A549 (cell line): ENCODE data around the gene BAHCC1. TPM values are rescaled to one million over a fixed set of nuclear protein-coding genes. Genes with fewer than 3 reads are reported as not detected.

ENCODE experiments used
- ATAC-seq, 2 experiments: fragments of 200-7000 bp in 1 of 2; fragments of >200 bp in 1 of 2; cut with Nextera tagmentation in 1 of 2; cut with Tn5 transposase in 1 of 2; 3 replicates each; pipeline versions ENCODE4 v1.8.0 to v1.9.1; 2018 to 2020; ENCODE audit warnings: mild to moderate bottlenecking in 1 of 2, moderate library complexity in 1 of 2
- CTCF ChIA-PET: fragments of 300-600 bp; sonication (Branson Sonifier 250); formaldehyde crosslinking; extraction: SDS; loops from one replicate; lab custom pipeline; 2021; ENCODE audit warnings: antibody characterized with exemption, inconsistent platforms; lab: Yijun Ruan, JAX
- POLR2A ChIA-PET: fragments of 350-600 bp; formaldehyde crosslinking; extraction: SDS; loops from one replicate; lab custom pipeline; 2021; ENCODE audit warnings: antibody characterized with exemption, inconsistent platforms; lab: Yijun Ruan, JAX
- DNase-seq, 2 experiments: peaks; one replicate each; pipeline versions ENCODE4 v3.0.0 to v3.0.0-alpha.2; 2011 to 2016; ENCODE audit warnings: low read depth in 1 of 2, low spot score in 1 of 2
- FAIRE-seq: peaks from 2 replicates; lab custom pipeline; 2011; peaks lifted over from hg19 to GRCh38; lab: Jason Lieb, UNC
- H3K27ac ChIP-seq, 2 experiments: fragments of >200 bp; sonication (Bioruptor Twin); formaldehyde crosslinking; 3 replicates each; pipeline ENCODE4 v1.5.1; 2016 to 2017
- H3K4me1 ChIP-seq: fragments of >200 bp; sonication (Bioruptor Twin); formaldehyde crosslinking; 3 replicates; pipeline ENCODE4 v1.6.1; 2016
- H3K4me2 ChIP-seq: fragments of >200 bp; sonication (Bioruptor Twin); formaldehyde crosslinking; 3 replicates; pipeline ENCODE4 v1.6.1; 2016
- H3K4me3 ChIP-seq: fragments of >200 bp; sonication (Bioruptor Twin); formaldehyde crosslinking; 3 replicates; pipeline ENCODE4 v1.5.1; 2016
- H3K9me3 ChIP-seq: fragments of >200 bp; sonication (Bioruptor Twin); formaldehyde crosslinking; 3 replicates; pipeline ENCODE4 v1.6.1; 2016
- BHLHE40 ChIP-seq: IDR thresholded peaks from 2 replicates; pipeline ENCODE4 v1.6.1; 2012; ENCODE audit warnings: low read depth, low read length, inconsistent platforms
- CBX8 ChIP-seq: fragments of 200-600 bp; sonication (generic); IDR thresholded peaks from 2 replicates; pipeline ENCODE4 v1.6.1; 2016
- CEBPB ChIP-seq, 2 experiments: fragments of >200 bp in 1 of 2; sonication (Bioruptor Twin) in 1 of 2; formaldehyde crosslinking in 1 of 2; IDR thresholded peaks; 2 replicates each; pipeline ENCODE4 v1.6.1; 2012 to 2016
- CHD2 ChIP-seq: fragments of 150-350 bp; IDR thresholded peaks from 2 replicates; pipeline ENCODE4 v1.6.1; 2014; ENCODE audit warnings: low read length; ENCODE audit not compliant: partially characterized antibody
- CHD4 ChIP-seq: fragments of 200-600 bp; sonication (generic); IDR thresholded peaks from 2 replicates; pipeline ENCODE4 v1.6.1; 2016; ENCODE audit warnings: antibody characterized with exemption, mild to moderate bottlenecking, borderline replicate concordance
- EHF ChIP-seq: fragments of 250-450 bp; sonication (Bioruptor Pico); IDR thresholded peaks from 2 replicates; pipeline ENCODE4 v1.5.0; 2020; ENCODE audit warnings: mild to moderate bottlenecking
- EP300 ChIP-seq, 2 experiments: fragments of >200 bp; sonication (Bioruptor Twin); formaldehyde crosslinking; IDR thresholded peaks; 2 replicates in 1 of 2; 3 replicates in 1 of 2; pipeline ENCODE4 v1.6.1; 2016 to 2017
- FOSB ChIP-seq: fragments of 250-450 bp; sonication (Bioruptor Pico); IDR thresholded peaks from 2 replicates; pipeline ENCODE4 v1.5.0; 2020; ENCODE audit warnings: mild to moderate bottlenecking, moderate library complexity
- HDAC2 ChIP-seq: fragments of 200-600 bp; sonication (generic); IDR thresholded peaks from 2 replicates; pipeline ENCODE4 v1.6.1; 2016
- HOXB13 ChIP-seq: fragments of 250-450 bp; sonication (Bioruptor Pico); IDR thresholded peaks from 2 replicates; pipeline ENCODE4 v1.5.0; 2020; ENCODE audit warnings: low read depth, mild to moderate bottlenecking, moderate library complexity
- JUN ChIP-seq, 2 experiments: fragments of >200 bp; sonication (Bioruptor Twin); formaldehyde crosslinking; IDR thresholded peaks; 2 replicates in 1 of 2; 3 replicates in 1 of 2; pipeline ENCODE4 v1.6.1; 2016 to 2017
- MAFK ChIP-seq: fragments of 450-650 bp; IDR thresholded peaks from 2 replicates; pipeline ENCODE4 v1.6.1; 2014; ENCODE audit not compliant: partially characterized antibody
- MAZ ChIP-seq: fragments of 150-350 bp; IDR thresholded peaks from 2 replicates; pipeline ENCODE4 v1.6.1; 2014; ENCODE audit warnings: antibody characterized with exemption, low read depth, low read length, borderline replicate concordance
- PHF8 ChIP-seq: fragments of 200-600 bp; sonication (generic); IDR thresholded peaks from 2 replicates; pipeline ENCODE4 v1.6.1; 2016; ENCODE audit warnings: low read depth, mild to moderate bottlenecking, antibody characterized with exemption, moderate library complexity, borderline replicate concordance
- POLR2A ChIP-seq: IDR thresholded peaks from 2 replicates; pipeline ENCODE4 v1.6.1; 2012; ENCODE audit warnings: mild to moderate bottlenecking, low read length
- POLR2AphosphoS2 ChIP-seq: conservative IDR thresholded peaks from 2 replicates; pipeline ENCODE4 v1.6.1; 2012; ENCODE audit warnings: low read length, improper control_type of control experiment, inconsistent platforms
- RAD21 ChIP-seq, 2 experiments: fragments of >200 bp in 1 of 2; sonication (Bioruptor Twin) in 1 of 2; formaldehyde crosslinking in 1 of 2; IDR thresholded peaks in 1 of 2; conservative IDR thresholded peaks in 1 of 2; 2 replicates in 1 of 2; 3 replicates in 1 of 2; pipeline ENCODE4 v1.6.1; 2012 to 2018; ENCODE audit warnings: inconsistent platforms in 1 of 2
- SREBF2 ChIP-seq: fragments of 450-650 bp; IDR thresholded peaks from 2 replicates; pipeline ENCODE4 v1.6.1; 2014; ENCODE audit warnings: mild to moderate bottlenecking, moderate library complexity
- TFCP2L1 ChIP-seq: fragments of 250-450 bp; sonication (Bioruptor Pico); IDR thresholded peaks from 2 replicates; pipeline ENCODE4 v1.5.0; 2021; ENCODE audit warnings: mild to moderate bottlenecking
- ZNF302 ChIP-seq: fragments of 250-450 bp; sonication (Bioruptor Pico); IDR thresholded peaks from 2 replicates; pipeline ENCODE4 v1.9.0; 2021; ENCODE audit warnings: inconsistent platforms, mild to moderate bottlenecking, moderate library complexity
- ZSCAN20 ChIP-seq: fragments of 250-450 bp; sonication (Bioruptor Pico); IDR thresholded peaks from 2 replicates; pipeline ENCODE4 v1.8.0; 2022; ENCODE audit warnings: mild to moderate bottlenecking, moderate library complexity
- WGBS: methylation state at CpG from one replicate; pipeline ENCODE4 v1.1.6; 2017; ENCODE audit errors: missing lambda C conversion rate; 5-methylcytosine and 5-hydroxymethylcytosine counted together
- polyA plus RNA-seq, 4 experiments: library from polyadenylated mRNA; depleted of rRNA in 3 of 4; stranded (reverse); fragments of >200 nt; fragmentation: RNase III in 1 of 4; extraction: RNeasy Plus Mini Kit Qiagen cat#74134 plus additional on column Dnase treatment in 1 of 4; gene quantifications; 2 replicates in 3 of 4; 3 replicates in 1 of 4; pipeline ENCODE4 v1.2.3, GENCODE V29; 2011 to 2017
- TF ChIP-seq, protein P1 (sequence below): IDR thresholded peaks from 2 replicates; pipeline ENCODE4 v1.6.1; 2012
- TF ChIP-seq, protein P2 (sequence below): IDR thresholded peaks from 2 replicates; pipeline ENCODE4 v1.6.1; 2012; ENCODE audit warnings: low read depth, borderline replicate concordance
- TF ChIP-seq, protein P3 (sequence below): fragments of 250-450 bp; sonication (Bioruptor Pico); IDR thresholded peaks from 2 replicates; pipeline ENCODE4 v1.5.0; 2020; ENCODE audit warnings: low read depth, mild to moderate bottlenecking, moderate library complexity

The BAHCC1 gene
- polyA plus RNA-seq, 2 of the 4 experiments (the other 2 are of a cell fraction) = 2.6 to 5.8 TPM

DNA sequence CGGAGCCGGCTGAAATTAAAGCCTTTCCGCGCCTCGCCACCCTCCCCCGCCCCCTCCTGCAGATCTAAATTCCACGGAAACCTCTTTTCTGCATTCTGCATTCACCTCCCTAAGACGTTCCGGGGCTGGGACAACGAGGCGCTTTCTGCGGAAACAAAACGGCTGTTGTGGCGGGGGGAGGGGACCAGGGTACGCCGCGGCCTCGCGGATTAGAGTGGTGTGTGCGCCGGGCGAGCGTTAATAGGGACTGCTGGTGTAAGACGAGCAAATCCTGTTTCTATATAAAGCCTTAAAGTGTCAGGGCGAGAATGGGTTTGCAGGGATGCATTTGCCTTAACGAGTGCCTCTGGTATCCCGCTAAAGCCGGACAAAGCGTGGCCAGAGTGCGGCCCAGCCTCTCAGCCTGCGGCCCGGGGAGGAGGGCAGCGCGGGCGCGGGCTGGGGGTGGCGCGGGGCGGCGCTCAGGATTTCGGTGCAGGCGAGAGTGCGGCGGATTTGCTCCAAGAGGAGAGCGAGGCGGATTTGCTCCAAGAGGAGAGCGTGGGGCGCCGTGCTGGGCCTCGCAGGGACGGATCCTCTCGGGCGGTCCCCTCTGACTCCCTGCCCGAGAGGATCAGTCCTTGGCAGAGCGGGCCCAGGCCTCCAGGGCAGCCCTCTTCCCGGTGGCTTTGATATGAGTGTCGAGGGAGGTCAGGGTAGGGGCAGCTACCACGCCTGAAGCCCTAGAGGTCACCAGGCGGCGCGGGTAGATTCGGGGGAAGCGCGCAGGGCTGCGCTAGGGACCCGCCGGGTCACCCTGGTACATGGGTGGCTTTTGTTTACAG is 5.1 kb downstream of the BAHCC1 start:
- peak overlapping the region; percentile 92 for H3K4me2 ChIP-seq
- ChIA-PET CTCF (interaction anchor here (0.6 to 3.9 kb wide), 14 partner anchors 11 to 107 kb away, joined by 3 to 44 read pairs (median 8); partner anchors contain the start of gene SLC38A10), POLR2A (interaction anchor here (1.4 to 5.9 kb wide), 2 partner anchors 21 to 85 kb away, joined by 3 to 107 read pairs; no protein-coding TSS in a partner anchor)
- H3K27ac ChIP-seq = peak overlapping the region; percentile 94 to 98
- no peaks in the 10 kb centered on the region for H3K9me3 ChIP-seq
- peak in 1 of 2 experiments; percentile 17; a peak in 3 of 6 replicates for ATAC-seq
- peak; percentile 64 to 68 for DNase-seq
- H3K4me1 ChIP-seq = peaks cover 53% of the 10 kb centered on the region
- 25% methylated on average over 58 of the region's 67 CpGs for WGBS
- H3K4me3 ChIP-seq = peak overlapping the region; percentile 76
- TF ChIP-seq JUN (IDR thresholded peaks at IDR 0.05) (0 out of 5 replicates have a peak, but pooled peaks of 1 of the 2 experiments have one; percentile 14), HOXB13 (CRISPR knock-in tag) (no peak), FOSB (CRISPR knock-in tag) (0 out of 2 replicates have a peak, but pooled peaks have one; percentile 44), POLR2A (no peak), PHF8 (peak; percentile 33; the same call in 1 of the 2 replicates), RAD21 (conservative IDR thresholded peaks at IDR 0.05 in 1 of 2, IDR thresholded peaks at IDR 0.05 in 1 of 2) (0 out of 5 replicates have a peak, but pooled peaks of 1 of the 2 experiments have one; percentile 2), BHLHE40 (no peak)
- TF ChIP-seq, protein P1, sequence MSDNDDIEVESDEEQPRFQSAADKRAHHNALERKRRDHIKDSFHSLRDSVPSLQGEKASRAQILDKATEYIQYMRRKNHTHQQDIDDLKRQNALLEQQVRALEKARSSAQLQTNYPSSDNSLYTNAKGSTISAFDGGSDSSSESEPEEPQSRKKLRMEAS = peak; percentile 62
- TF ChIP-seq, protein P2, sequence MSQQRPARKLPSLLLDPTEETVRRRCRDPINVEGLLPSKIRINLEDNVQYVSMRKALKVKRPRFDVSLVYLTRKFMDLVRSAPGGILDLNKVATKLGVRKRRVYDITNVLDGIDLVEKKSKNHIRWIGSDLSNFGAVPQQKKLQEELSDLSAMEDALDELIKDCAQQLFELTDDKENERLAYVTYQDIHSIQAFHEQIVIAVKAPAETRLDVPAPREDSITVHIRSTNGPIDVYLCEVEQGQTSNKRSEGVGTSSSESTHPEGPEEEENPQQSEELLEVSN = no peak; the same call in 1 of the 2 replicates
- FAIRE-seq = no peak

GRCh38 chr17:81400996-81401722 is 5.9 kb downstream of the BAHCC1 start:
- no peak overlapping the region; the same call in 1 of the 3 replicates for H3K4me3 ChIP-seq
- 87% methylated on average over 20 of the region's 20 CpGs for WGBS
- H3K9me3 ChIP-seq = no peaks in the 10 kb centered on the region
- H3K4me1 ChIP-seq = peaks cover 51% of the 10 kb centered on the region
- H3K4me2 ChIP-seq = peak overlapping the region; percentile 92
- FAIRE-seq (no peak), ATAC-seq (no peak), DNase-seq (no peak)
- ChIA-PET POLR2A (interaction anchor here (1.4 kb wide), 1 partner anchor 84 kb away, joined by 3 read pairs; no protein-coding TSS in a partner anchor), CTCF (interaction anchor here (0.6 to 3.9 kb wide), 23 partner anchors 9 to 110 kb away, joined by 3 to 44 read pairs (median 4); partner anchors contain the start of gene SLC38A10)
- H3K27ac ChIP-seq = peak overlapping the region in 1 of 2 experiments; percentile 98; a peak in 4 of 6 replicates
- TF ChIP-seq ZNF302 (CRISPR knock-in tag) (no peak), MAFK (no peak), EP300 (IDR thresholded peaks at IDR 0.05) (no peak), CBX8 (no peak), TFCP2L1 (CRISPR knock-in tag) (no peak), HDAC2 (no peak), SREBF2 (no peak), POLR2AphosphoS2 (no peak), POLR2A (no peak), FOSB (CRISPR knock-in tag) (no peak), CHD2 (no peak), EHF (CRISPR knock-in tag) (no peak), CHD4 (no peak), MAZ (no peak), ZSCAN20 (CRISPR knock-in tag) (no peak), CEBPB (IDR thresholded peaks at IDR 0.05) (no peak)
- TF ChIP-seq, protein P2 = no peak
- TF ChIP-seq, protein P1 = no peak
- TF ChIP-seq, protein P3, sequence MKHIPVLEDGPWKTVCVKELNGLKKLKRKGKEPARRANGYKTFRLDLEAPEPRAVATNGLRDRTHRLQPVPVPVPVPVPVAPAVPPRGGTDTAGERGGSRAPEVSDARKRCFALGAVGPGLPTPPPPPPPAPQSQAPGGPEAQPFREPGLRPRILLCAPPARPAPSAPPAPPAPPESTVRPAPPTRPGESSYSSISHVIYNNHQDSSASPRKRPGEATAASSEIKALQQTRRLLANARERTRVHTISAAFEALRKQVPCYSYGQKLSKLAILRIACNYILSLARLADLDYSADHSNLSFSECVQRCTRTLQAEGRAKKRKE (CRISPR knock-in tag) = no peak
